ENCODE measurements around the gene HCFC1R1. TPM values are rescaled to one million over a fixed set of nuclear protein-coding genes. Genes with fewer than 3 reads are reported as not detected.
A peak's percentile ranks its signal among the peaks of the same experiment; 100 is the strongest.

HCFC1R1 gene
- total RNA-seq, 1 experiment from 2014 or later, result 61.3 TPM

- H3K9me3 Mint-ChIP-seq, result no peaks in the 10 kb centered on the region
- no peaks in the 10 kb centered on the region for H4K20me1 ChIP-seq (ENCODE audit: control insufficient read depth, insufficient read depth, insufficient read length)
- no CpG with 5 or more reads among the region's 7 CpGs for WGBS (ENCODE audit: extremely low coverage, insufficient read length, low lambda C conversion rate)
- no peak overlapping the region for H2BK20ac ChIP-seq (ENCODE audit: low read depth, low read length, poor library complexity, severe bottlenecking)
- no peaks in the 10 kb centered on the region for H3K79me2 ChIP-seq (ENCODE audit: insufficient read depth, low read length)
- H3K9ac ChIP-seq (ENCODE audit: extremely low read depth, insufficient read length, low read length), result no peak overlapping the region
- H3K9me3 ChIP-seq (ENCODE audit: control insufficient read depth, low read depth, low read length), result no peaks in the 10 kb centered on the region
- peaks cover 17% of the 10 kb centered on the region for H3K27me3 Mint-ChIP-seq (ENCODE audit: low read depth)
- H4K91ac ChIP-seq (ENCODE audit: insufficient read length, low read depth, low read length), result no peak overlapping the region
- no peak overlapping the region for H3K14ac ChIP-seq (ENCODE audit: insufficient read depth, low read length)
- no peak overlapping the region for H2BK12ac ChIP-seq (ENCODE audit: insufficient read length, low read depth, low read length)
- no peak overlapping the region for H3K27ac ChIP-seq (ENCODE audit: insufficient read length, low read depth, low read length)
- peaks cover 22 to 29% of the 10 kb centered on the region in 2 experiments for H3K4me1 Mint-ChIP-seq
- no peak for DNase-seq
- no peak overlapping the region for H2AFZ ChIP-seq (ENCODE audit: low read length)
- no peak for TF ChIP-seq CTCF (conservative IDR thresholded peaks at IDR 0.05)
- no peak overlapping the region for H3K4ac ChIP-seq (ENCODE audit: low read depth, low read length)
- H3K27ac Mint-ChIP-seq, result peak overlapping the region in 1 of 3 experiments; percentile 17; a peak in 4 of 7 replicates
- H3K79me1 ChIP-seq (ENCODE audit: insufficient read depth, low read depth, low read length, poor library complexity, severe bottlenecking), result no peaks in the 10 kb centered on the region
- H2AK5ac ChIP-seq (ENCODE audit: insufficient read length, low read length), result no peak overlapping the region
- no peak overlapping the region for H3K4me2 ChIP-seq (ENCODE audit: insufficient read depth, insufficient read length, low read length)
- no peak overlapping the region for H2BK120ac ChIP-seq (ENCODE audit: low read depth, low read length, poor library complexity, severe bottlenecking)
- no peak overlapping the region for H2BK5ac ChIP-seq (ENCODE audit: insufficient read length, low read length)
- H3K56ac ChIP-seq (ENCODE audit: insufficient read length, low read depth, low read length), result no peak overlapping the region
- H3K36me3 Mint-ChIP-seq (ENCODE audit: insufficient read depth in 1 of 3, low read depth in 3 of 3), result no peaks in the 10 kb centered on the region; a peak in 1 of 7 replicates
- H3K4me3 Mint-ChIP-seq, result peak overlapping the region in 1 of 2 experiments; percentile 19; a peak in 1 of 5 replicates
- no peaks in the 10 kb centered on the region for H3K27me3 ChIP-seq (ENCODE audit: insufficient read depth, low read length)
- H4K5ac ChIP-seq (ENCODE audit: insufficient read length, low read depth, low read length), result no peak overlapping the region
- H3K18ac ChIP-seq (ENCODE audit: insufficient read length, low read depth, low read length), result no peak overlapping the region
- H4K8ac ChIP-seq (replicated peaks; ENCODE audit: insufficient read length, low read depth, low read length), result no peak overlapping the region
- no peaks in the 10 kb centered on the region for H3K23me2 ChIP-seq (ENCODE audit: insufficient read length, low read depth, low read length, poor library complexity, severe bottlenecking)
- H3K23ac ChIP-seq (ENCODE audit: insufficient read length, low read depth, low read length), result no peak overlapping the region
- no peak overlapping the region for H3T11ph ChIP-seq (ENCODE audit: low read length)
- no peaks in the 10 kb centered on the region; the same call in 1 of the 2 replicates for H3K4me1 ChIP-seq (ENCODE audit: insufficient read depth, low read length)
- H2BK15ac ChIP-seq (ENCODE audit: low read depth, low read length), result no peak overlapping the region
Observed at GRCh38 chr16:3071655-3072054, 47.9 kb upstream of the HCFC1R1 start.

Measured in H9 (cell line).